Measurements from ENCODE around the gene SEZ6.

- TF ChIP-seq CTCF (conservative IDR thresholded peaks at IDR 0.05; ENCODE audit: low read depth, low read length) (no peak), EZH2 (IDR thresholded peaks at IDR 0.05; ENCODE audit: borderline replicate concordance, low read depth, low read length, poor library complexity, severe bottlenecking) (no peak)
Measured at GRCh38 chr17:29008591-29008990, 2.8 kb upstream of the SEZ6 start.
